DOHH2 (cell line): ENCODE measurements around the gene NSMCE4A.

Source experiments
- H3F3A ChIP-seq: fragments of 200-600 bp; sonication (generic), shearing (Covaris generic); 2 replicates; pipeline ENCODE4 v1.6.0; 2016; ENCODE audit warnings: antibody characterized with exemption, mild to moderate bottlenecking; ENCODE audit not compliant: control insufficient read depth, insufficient read depth
- H3K27ac ChIP-seq: fragments of 200-600 bp; sonication (generic); 2 replicates; pipeline ENCODE4 v1.5.1; 2014; ENCODE audit warnings: low read depth, mild to moderate bottlenecking, low read length, moderate library complexity
- H3K27me3 ChIP-seq: fragments of 200-600 bp; sonication (generic); 2 replicates; pipeline ENCODE4 v1.6.1; 2014; ENCODE audit warnings: mild to moderate bottlenecking, low read length, mixed read lengths; ENCODE audit not compliant: control insufficient read depth
- H3K36me3 ChIP-seq: fragments of 200-600 bp; sonication (generic); 2 replicates; pipeline ENCODE4 v1.6.1; 2014; ENCODE audit warnings: mild to moderate bottlenecking, low read length, moderate library complexity, mixed read lengths; ENCODE audit not compliant: control insufficient read depth
- H3K4me1 ChIP-seq: fragments of 200-600 bp; sonication (generic); 2 replicates; pipeline ENCODE4 v1.6.1; 2014; ENCODE audit warnings: mild to moderate bottlenecking, low read length, mixed read lengths; ENCODE audit not compliant: control insufficient read depth
- H3K4me2 ChIP-seq: fragments of 200-600 bp; sonication (generic); 2 replicates; pipeline ENCODE4 v1.6.0; 2014; ENCODE audit warnings: mild to moderate bottlenecking, low read length, moderate library complexity
- H3K4me3 ChIP-seq: fragments of 200-600 bp; sonication (generic); 2 replicates; pipeline ENCODE4 v1.5.1; 2014; ENCODE audit warnings: mild to moderate bottlenecking, low read length, mixed read lengths
- H3K79me2 ChIP-seq: fragments of 200-600 bp; sonication (generic); 2 replicates; pipeline ENCODE4 v1.6.1; 2014; ENCODE audit warnings: mild to moderate bottlenecking, low read length, mixed read lengths; ENCODE audit not compliant: control insufficient read depth
- H3K9me2 ChIP-seq: fragments of 200-600 bp; sonication (generic); replicated peaks from 2 replicates; pipeline ENCODE4 v1.6.1; 2014; ENCODE audit warnings: mild to moderate bottlenecking, low read length, mixed read lengths; ENCODE audit not compliant: control insufficient read depth
- H3K9me3 ChIP-seq: fragments of 200-600 bp; sonication (generic); 2 replicates; pipeline ENCODE4 v1.6.1; 2014; ENCODE audit warnings: antibody characterized with exemption, low read length, mixed read lengths; ENCODE audit not compliant: control insufficient read depth, insufficient read depth
- H4K20me1 ChIP-seq: fragments of 200-600 bp; sonication (generic); 2 replicates; pipeline ENCODE4 v1.6.0; 2014; ENCODE audit warnings: low read depth, mild to moderate bottlenecking, antibody characterized with exemption, low read length, moderate library complexity; ENCODE audit not compliant: control insufficient read depth, insufficient read depth
- CTCF ChIP-seq: fragments of 200-600 bp; sonication (generic); IDR thresholded peaks from one replicate; pipeline ENCODE4 v1.5.1; 2014; ENCODE audit warnings: antibody characterized with exemption, mild to moderate bottlenecking, low read depth, low read length; ENCODE audit not compliant: poor library complexity, severe bottlenecking
- EZH2phosphoT487 ChIP-seq: fragments of 200-600 bp; sonication (generic); IDR thresholded peaks from 2 replicates; pipeline ENCODE4 v1.6.1; 2017; ENCODE audit warnings: borderline replicate concordance, mild to moderate bottlenecking, antibody characterized with exemption, low read length, moderate library complexity, mixed read lengths

NSMCE4A gene

GRCh38 chr10:122021379-122021778 lies 46.4 kb upstream of the NSMCE4A start:
- no peaks in the 10 kb centered on the region for H4K20me1 ChIP-seq
- peaks cover 4% of the 10 kb centered on the region; the same call in 1 of the 2 replicates for H3K27me3 ChIP-seq
- no peaks in the 10 kb centered on the region for H3K36me3 ChIP-seq
- H3K4me2 ChIP-seq: no peak overlapping the region
- no peaks in the 10 kb centered on the region for H3K4me1 ChIP-seq
- H3K9me2 ChIP-seq: no peaks in the 10 kb centered on the region
- H3F3A ChIP-seq: no peaks in the 10 kb centered on the region
- TF ChIP-seq CTCF (no peak), EZH2phosphoT487 (no peak)
- H3K27ac ChIP-seq: no peak overlapping the region
- H3K9me3 ChIP-seq: no peaks in the 10 kb centered on the region
- H3K4me3 ChIP-seq: no peak overlapping the region
- no peaks in the 10 kb centered on the region for H3K79me2 ChIP-seq

- H3K36me3 ChIP-seq: no peaks in the 10 kb centered on the region
- H3K4me3 ChIP-seq: no peak overlapping the region
- H3K27me3 ChIP-seq: peaks cover 4% of the 10 kb centered on the region; the same call in 1 of the 2 replicates
- no peaks in the 10 kb centered on the region for H3K4me1 ChIP-seq
- TF ChIP-seq EZH2phosphoT487 (no peak), CTCF (no peak)
- no peaks in the 10 kb centered on the region for H3K9me2 ChIP-seq
- H3K79me2 ChIP-seq: no peaks in the 10 kb centered on the region
- H3F3A ChIP-seq: no peaks in the 10 kb centered on the region
- H3K4me2 ChIP-seq: no peak overlapping the region
- H3K27ac ChIP-seq: no peak overlapping the region
- H4K20me1 ChIP-seq: no peaks in the 10 kb centered on the region
- H3K9me3 ChIP-seq: no peaks in the 10 kb centered on the region
These were observed 45.2 kb upstream of the NSMCE4A start for GRCh38 chr10:122020226-122020625.

DNA sequence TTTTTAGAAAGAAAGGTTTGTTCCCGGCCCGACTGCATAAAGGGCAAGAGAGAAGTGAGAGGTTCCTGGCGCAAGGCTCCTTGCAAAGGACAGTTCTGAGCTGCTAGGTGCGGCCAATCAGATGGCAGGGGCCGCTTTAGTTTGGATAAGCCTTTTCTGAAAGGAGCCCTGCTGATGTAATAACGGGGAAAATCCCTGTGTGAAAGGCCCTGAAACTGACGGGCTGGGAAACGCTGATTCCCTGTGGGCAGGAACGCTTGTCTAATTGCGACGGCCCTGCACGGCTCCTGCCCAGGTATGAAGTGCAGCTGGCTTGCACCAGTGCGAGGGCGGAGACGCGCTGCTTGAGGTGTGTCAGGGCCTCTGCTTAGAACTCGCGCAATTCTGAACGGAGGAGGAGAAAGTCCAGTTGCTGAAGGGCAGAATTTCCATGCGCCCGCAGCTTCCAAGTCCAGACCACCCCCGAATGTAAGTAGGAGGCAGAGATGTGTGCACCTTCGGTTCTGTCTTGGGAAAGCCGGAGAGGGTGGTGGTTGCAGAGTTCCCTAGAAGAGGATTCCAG lies 44.5 kb upstream of the NSMCE4A start:
- Histone ChIP-seq H3K27ac (no peak overlapping the region), H3K27me3 (peaks cover 4% of the 10 kb centered on the region; the same call in 1 of the 2 replicates), H3K4me1 (no peaks in the 10 kb centered on the region), H3K4me3 (no peak overlapping the region), H3K4me2 (no peak overlapping the region), H3K9me3 (no peaks in the 10 kb centered on the region), H4K20me1 (no peaks in the 10 kb centered on the region), H3K79me2 (no peaks in the 10 kb centered on the region), H3K9me2 (no peaks in the 10 kb centered on the region), H3F3A (no peaks in the 10 kb centered on the region), H3K36me3 (no peaks in the 10 kb centered on the region)
- no peak for TF ChIP-seq EZH2phosphoT487
- TF ChIP-seq CTCF: no peak
